CD14-positive monocyte (primary cell): ENCODE results near the gene RNF17. TPM values are rescaled to one million over a fixed set of nuclear protein-coding genes. Genes with fewer than 3 reads are reported as not detected.
A peak's percentile ranks its signal among the peaks of the same experiment; 100 is the strongest.

Source experiments
- DNase-seq, 3 donors: peaks; one replicate each; pipeline ENCODE4 v3.0.0-alpha.2; 2011 to 2022
- H2AFZ ChIP-seq: 2 replicates; pipeline ENCODE4 v1.6.0; 2012; ENCODE audit warnings: mild to moderate bottlenecking, low read depth, low read length, inconsistent platforms; ENCODE audit not compliant: insufficient read depth, poor library complexity, severe bottlenecking
- H3K27ac ChIP-seq, 2 donors: 1 replicate in 1 of 2; 2 replicates in 1 of 2; pipeline ENCODE4 v1.5.1; 2012 to 2013; ENCODE audit warnings: low read length in 2 of 2, control low read depth in 1 of 2, inconsistent platforms in 1 of 2, low read depth in 1 of 2, mild to moderate bottlenecking in 1 of 2
- H3K27me3 ChIP-seq, 2 donors: one replicate each; pipeline versions ENCODE4 v1.6.0 to v1.6.1; 2011 to 2013; ENCODE audit warnings: low read length in 2 of 2; ENCODE audit not compliant: control insufficient read depth in 2 of 2, insufficient read depth in 2 of 2
- H3K36me3 ChIP-seq, 2 donors: replicated peaks in 1 of 2; 1 replicate in 1 of 2; 2 replicates in 1 of 2; pipeline versions ENCODE4 v1.5.1 to v1.6.1; 2012 to 2013; ENCODE audit warnings: low read length in 2 of 2, control low read depth in 1 of 2, inconsistent platforms in 1 of 2, mild to moderate bottlenecking in 1 of 2; ENCODE audit not compliant: insufficient read depth in 2 of 2, control insufficient read depth in 1 of 2
- H3K4me1 ChIP-seq, 2 donors: 1 replicate in 1 of 2; 2 replicates in 1 of 2; pipeline versions ENCODE4 v1.5.1 to v1.6.1; 2012 to 2013; ENCODE audit warnings: low read length in 2 of 2, control low read depth in 1 of 2, inconsistent platforms in 1 of 2, mild to moderate bottlenecking in 1 of 2, moderate library complexity in 1 of 2; ENCODE audit not compliant: insufficient read depth in 2 of 2, control insufficient read depth in 1 of 2
- H3K4me2 ChIP-seq: replicated peaks from 2 replicates; pipeline ENCODE3; 2012; ENCODE audit warnings: low read length, moderate library complexity, mild to moderate bottlenecking; ENCODE audit not compliant: poor library complexity, severe bottlenecking; ENCODE audit errors: extremely low read depth
- H3K4me3 ChIP-seq, 3 experiments: fragments of 200-600 bp in 1 of 3; sonication (generic) in 1 of 3; replicated peaks in 1 of 3; 1 replicate in 2 of 3; 2 replicates in 1 of 3; pipeline ENCODE4 v1.5.1; 2011 to 2013; ENCODE audit warnings: low read length in 3 of 3, mild to moderate bottlenecking in 3 of 3, control low read depth in 2 of 3, low read depth in 2 of 3, inconsistent platforms in 1 of 3, moderate library complexity in 1 of 3
- H3K79me2 ChIP-seq: 2 replicates; pipeline ENCODE4 v1.6.0; 2012; ENCODE audit warnings: mild to moderate bottlenecking, control low read depth, inconsistent platforms, low read length, moderate library complexity; ENCODE audit not compliant: insufficient read depth
- H3K9ac ChIP-seq: 2 replicates; pipeline ENCODE4 v1.6.0; 2017; ENCODE audit warnings: low read length, mild to moderate bottlenecking; ENCODE audit not compliant: insufficient read depth, poor library complexity, severe bottlenecking
- H3K9me3 ChIP-seq, 2 donors: replicated peaks in 1 of 2; 1 replicate in 1 of 2; 2 replicates in 1 of 2; pipeline versions ENCODE4 v1.5.1 to v1.6.1; 2012 to 2013; ENCODE audit warnings: low read length in 2 of 2, control low read depth in 1 of 2; ENCODE audit not compliant: control insufficient read depth in 1 of 2, insufficient read depth in 1 of 2
- H4K20me1 ChIP-seq: 2 replicates; pipeline ENCODE4 v1.6.0; 2012; ENCODE audit warnings: mild to moderate bottlenecking, low read length, control low read depth, moderate library complexity; ENCODE audit not compliant: insufficient read depth
- H3K27ac Mint-ChIP-seq, 7 donors: one replicate each; pipeline ENCODE4 v1.8.0; 2020; ENCODE audit warnings: mild to moderate bottlenecking in 7 of 7, mixed read lengths in 7 of 7, moderate library complexity in 6 of 7, inconsistent platforms in 2 of 7
- H3K27me3 Mint-ChIP-seq, 3 donors: one replicate each; pipeline ENCODE4 v1.8.0; 2021 to 2022; ENCODE audit warnings: low read depth in 3 of 3, mild to moderate bottlenecking in 3 of 3, mixed read lengths in 3 of 3, moderate library complexity in 3 of 3, inconsistent platforms in 1 of 3
- H3K36me3 Mint-ChIP-seq, 2 donors: one replicate each; pipeline ENCODE4 v1.8.0; 2020; ENCODE audit warnings: mixed read lengths in 2 of 2, inconsistent platforms in 1 of 2, mild to moderate bottlenecking in 1 of 2
- H3K4me1 Mint-ChIP-seq: one replicate; pipeline ENCODE4 v1.8.0; 2020; ENCODE audit warnings: mild to moderate bottlenecking, mixed read lengths
- H3K4me3 Mint-ChIP-seq, 2 donors: one replicate each; pipeline ENCODE4 v1.8.0; 2020; ENCODE audit warnings: mild to moderate bottlenecking in 2 of 2, mixed read lengths in 2 of 2, moderate library complexity in 1 of 2
- H3K9me3 Mint-ChIP-seq, 7 donors: one replicate each; pipeline ENCODE4 v1.8.0; 2020 to 2022; ENCODE audit warnings: mixed read lengths in 7 of 7, mild to moderate bottlenecking in 6 of 7, moderate library complexity in 6 of 7, inconsistent platforms in 2 of 7
- WGBS: methylation state at CpG from one replicate; pipeline ENCODE4 v1.1.5; 2013; ENCODE audit warnings: missing lambda C conversion rate; ENCODE audit not compliant: insufficient coverage; 5-methylcytosine and 5-hydroxymethylcytosine counted together
- intact Hi-C, 2 donors: fragments of 100-400 bp; cut with micrococcal nuclease; formaldehyde crosslinking; loops; one replicate each; pipeline versions ENCODE4 v1.15.0 to v1.15.1; 2023
- polyA plus RNA-seq, 3 donors: library from polyadenylated mRNA; depleted of rRNA in 1 of 3; unstranded in 2 of 3; stranded (reverse) in 1 of 3; fragments of 300-500 nt in 2 of 3; fragments of >200 nt in 1 of 3; fragmentation: Illumina TruSeq in 2 of 3; gene quantifications; 1 replicate in 2 of 3; 2 replicates in 1 of 3; pipeline ENCODE4 v1.2.3, GENCODE V29; 2012 to 2021
- TF ChIP-seq, protein P1 (sequence below): fragments of 200-600 bp; IDR thresholded peaks from one replicate; pipeline ENCODE4 v1.8.0; 2022; ENCODE audit warnings: antibody characterized with exemption, mild to moderate bottlenecking

The RNF17 gene
- polyA plus RNA-seq, 3 donors, result not detected

DNA sequence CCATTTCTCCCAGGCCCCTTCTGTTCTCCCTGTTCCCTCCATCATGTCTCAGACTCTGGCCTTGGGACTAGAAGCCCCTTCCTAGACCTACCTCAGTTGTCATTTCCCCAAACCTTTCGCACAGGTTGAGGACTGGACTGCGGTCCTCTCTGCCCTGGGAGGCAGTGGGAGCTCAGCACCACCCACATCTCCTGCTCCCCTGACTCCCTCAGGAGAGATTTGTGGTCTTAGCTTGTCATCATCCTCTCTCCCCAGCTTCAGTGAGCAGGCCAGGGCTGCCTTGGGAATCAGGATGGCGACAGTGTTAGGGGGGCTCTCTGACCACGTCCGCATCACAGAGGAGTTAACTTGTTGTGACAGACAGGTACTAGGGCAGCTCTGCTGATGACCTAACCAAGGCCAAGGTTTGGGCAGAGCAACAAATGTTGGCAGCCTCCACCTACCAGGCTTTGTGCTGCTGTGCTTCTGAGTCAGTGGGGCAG lies 25.6 kb upstream of the RNF17 start:
- Mint-ChIP-seq H3K9me3 (no peaks in the 10 kb centered on the region), H3K4me3 (no peak overlapping the region), H3K27me3 (peaks cover 2 to 6% (median 3%) of the 10 kb centered on the region in 3 donors), H3K4me1 (no peaks in the 10 kb centered on the region), H3K36me3 (no peaks in the 10 kb centered on the region), H3K27ac (no peak overlapping the region)
- Histone ChIP-seq H4K20me1 (no peaks in the 10 kb centered on the region), H3K27ac (no peak overlapping the region), H3K4me3 (no peak overlapping the region), H3K9ac (no peak overlapping the region), H3K79me2 (no peaks in the 10 kb centered on the region), H3K9me3 (no peaks in the 10 kb centered on the region), H3K4me2 (no peak overlapping the region), H3K27me3 (no peaks in the 10 kb centered on the region), H3K36me3 (no peaks in the 10 kb centered on the region), H2AFZ (no peak overlapping the region), H3K4me1 (no peaks in the 10 kb centered on the region)
- no peak for DNase-seq
- TF ChIP-seq, protein P1, sequence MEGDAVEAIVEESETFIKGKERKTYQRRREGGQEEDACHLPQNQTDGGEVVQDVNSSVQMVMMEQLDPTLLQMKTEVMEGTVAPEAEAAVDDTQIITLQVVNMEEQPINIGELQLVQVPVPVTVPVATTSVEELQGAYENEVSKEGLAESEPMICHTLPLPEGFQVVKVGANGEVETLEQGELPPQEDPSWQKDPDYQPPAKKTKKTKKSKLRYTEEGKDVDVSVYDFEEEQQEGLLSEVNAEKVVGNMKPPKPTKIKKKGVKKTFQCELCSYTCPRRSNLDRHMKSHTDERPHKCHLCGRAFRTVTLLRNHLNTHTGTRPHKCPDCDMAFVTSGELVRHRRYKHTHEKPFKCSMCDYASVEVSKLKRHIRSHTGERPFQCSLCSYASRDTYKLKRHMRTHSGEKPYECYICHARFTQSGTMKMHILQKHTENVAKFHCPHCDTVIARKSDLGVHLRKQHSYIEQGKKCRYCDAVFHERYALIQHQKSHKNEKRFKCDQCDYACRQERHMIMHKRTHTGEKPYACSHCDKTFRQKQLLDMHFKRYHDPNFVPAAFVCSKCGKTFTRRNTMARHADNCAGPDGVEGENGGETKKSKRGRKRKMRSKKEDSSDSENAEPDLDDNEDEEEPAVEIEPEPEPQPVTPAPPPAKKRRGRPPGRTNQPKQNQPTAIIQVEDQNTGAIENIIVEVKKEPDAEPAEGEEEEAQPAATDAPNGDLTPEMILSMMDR, result no peak
- 97% methylated on average over 5 of the region's 5 CpGs for WGBS
- intact Hi-C loops, result no loop called here

DNA sequence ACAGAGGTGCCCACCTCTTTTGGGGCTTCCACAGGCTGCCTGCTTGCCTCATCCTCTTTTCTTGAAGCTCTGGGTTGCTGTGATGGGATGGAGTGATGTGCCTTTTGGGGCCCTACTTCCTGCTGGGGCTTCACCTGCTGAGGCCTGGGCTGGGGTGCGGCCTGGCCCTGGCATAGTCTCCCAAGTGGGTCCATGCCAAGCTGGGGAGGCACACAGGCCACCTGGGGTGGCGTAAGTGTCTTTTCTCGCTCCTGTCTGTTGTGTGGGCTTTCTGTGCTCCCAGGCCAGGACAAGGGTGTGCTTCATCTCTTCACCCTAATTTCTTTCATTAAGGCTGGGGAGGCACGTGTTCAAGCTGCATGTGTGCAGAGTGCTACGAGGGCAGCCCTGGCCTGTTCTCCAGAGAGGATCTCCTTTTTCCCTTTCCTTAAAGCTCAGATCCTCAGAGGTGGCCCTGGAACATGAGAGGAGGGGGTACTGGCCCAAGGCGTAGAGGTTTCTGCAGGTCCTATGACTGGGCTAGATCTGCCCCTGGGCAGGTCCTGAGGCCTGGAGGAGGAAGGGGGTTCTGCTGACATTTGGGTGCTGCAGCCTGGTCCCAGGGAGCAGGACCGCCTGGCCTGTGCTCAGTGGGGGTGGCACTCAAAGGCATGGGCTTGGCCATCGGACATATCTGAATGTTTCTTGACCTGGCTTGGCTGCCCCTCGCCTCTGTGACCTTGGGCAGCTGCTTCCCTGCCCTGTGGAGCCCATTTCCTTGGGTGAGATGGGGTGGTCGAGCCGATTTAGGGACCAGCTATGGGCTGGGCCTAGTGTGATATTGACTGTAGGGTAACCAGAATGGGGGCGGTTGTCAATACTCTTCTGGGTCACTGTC lies 23.7 kb upstream of the RNF17 start:
- Histone ChIP-seq H2AFZ (no peak overlapping the region), H3K4me2 (no peak overlapping the region), H3K4me1 (no peaks in the 10 kb centered on the region), H3K27ac (no peak overlapping the region), H3K79me2 (no peaks in the 10 kb centered on the region), H3K9ac (no peak overlapping the region), H3K27me3 (peaks cover 0 to 3% of the 10 kb centered on the region in 2 donors), H3K4me3 (no peak overlapping the region), H4K20me1 (no peaks in the 10 kb centered on the region), H3K36me3 (no peaks in the 10 kb centered on the region), H3K9me3 (no peaks in the 10 kb centered on the region)
- TF ChIP-seq, protein P1, result no peak
- Mint-ChIP-seq H3K9me3 (no peaks in the 10 kb centered on the region), H3K4me1 (no peaks in the 10 kb centered on the region), H3K36me3 (no peaks in the 10 kb centered on the region), H3K4me3 (no peak overlapping the region), H3K27me3 (peaks cover 10 to 16% (median 14%) of the 10 kb centered on the region in 3 donors), H3K27ac (peak overlapping the region in 1 of 7 donors; percentile 78)
- no peak for DNase-seq
- intact Hi-C loops, result no loop called here
- WGBS, result 91% methylated on average over 8 of the region's 12 CpGs
